T1000 (cell line): ENCODE measurements around the gene SPTSSA.
A peak's percentile ranks its signal among the peaks of the same experiment; 100 is the strongest.
"Not testable (repeated sequence)": the region's sequence is repeated elsewhere in the genome, so short reads cannot be mapped to it uniquely, and the experiment has no call there.

ENCODE experiments used
- DNase-seq: peaks from one replicate; lab custom pipeline; 2025; ENCODE audit warnings: mixed read lengths; lab: John Stamatoyannopoulos, UW

SPTSSA gene

GRCh38 chr14:34462132-34462893 is at the start of gene SPTSSA:
SPTSSA (minus strand) TSS chr14:34462240; CDS start chr14:34462207, 33 bp downstream.
- DNase-seq: peak; percentile 84

GRCh38 chr14:34507884-34508283 is 45.8 kb upstream of the SPTSSA start:
- no peak for DNase-seq

- no peak for DNase-seq
Observed at GRCh38 chr14:34507459-34507858, 45.4 kb upstream of the SPTSSA start.

GRCh38 chr14:34505124-34505491 is 43.1 kb upstream of the SPTSSA start:
- DNase-seq: not testable (repeated sequence)

- DNase-seq: not testable (repeated sequence)
Observed at GRCh38 chr14:34504027-34504426, 42.0 kb upstream of the SPTSSA start.

- DNase-seq: no peak
Observed at GRCh38 chr14:34502545-34503225, 40.6 kb upstream of the SPTSSA start.

- DNase-seq: no peak
Observed at GRCh38 chr14:34502001-34502400, 40.0 kb upstream of the SPTSSA start.

- DNase-seq: no peak
Observed at GRCh38 chr14:34501004-34501580, 39.1 kb upstream of the SPTSSA start.

- DNase-seq: no peak
Observed at GRCh38 chr14:34498684-34499412, 36.8 kb upstream of the SPTSSA start.

- peak; percentile 78 for DNase-seq
Observed at GRCh38 chr14:34496679-34497513, 34.9 kb upstream of the SPTSSA start.

GRCh38 chr14:34496007-34496678 is 34.1 kb upstream of the SPTSSA start:
- no peak for DNase-seq

GRCh38 chr14:34489324-34489723 is 27.3 kb upstream of the SPTSSA start:
- no peak for DNase-seq

- DNase-seq: no peak
Observed at GRCh38 chr14:34488528-34488927, 26.5 kb upstream of the SPTSSA start.

GRCh38 chr14:34484726-34485125 is 22.7 kb upstream of the SPTSSA start:
- no peak for DNase-seq

GRCh38 chr14:34482463-34482862 is 20.4 kb upstream of the SPTSSA start:
- DNase-seq: no peak

GRCh38 chr14:34479694-34480093 is 17.7 kb upstream of the SPTSSA start:
- no peak for DNase-seq

GRCh38 chr14:34478261-34478660 is 16.2 kb upstream of the SPTSSA start:
- DNase-seq: no peak

GRCh38 chr14:34476036-34476435 is 14.0 kb upstream of the SPTSSA start:
- DNase-seq: not testable (repeated sequence)

GRCh38 chr14:34475163-34475562 is 13.1 kb upstream of the SPTSSA start:
- DNase-seq: no peak

GRCh38 chr14:34474187-34474679 is 12.2 kb upstream of the SPTSSA start:
- DNase-seq: no peak
